Skeletal muscle cell (primary cell): ENCODE results near the gene NKX3-2.
A peak's percentile ranks its signal among the peaks of the same experiment; 100 is the strongest.

Source experiments
- DNase-seq: peaks from one replicate; pipeline ENCODE4 v3.0.0-alpha.2; 2010; ENCODE audit warnings: low read depth
- H3K4me3 ChIP-seq: 2 replicates; pipeline ENCODE4 v1.5.1; 2011; ENCODE audit warnings: low read depth, mild to moderate bottlenecking, control low read depth, low read length, moderate library complexity

The NKX3-2 gene

DNA sequence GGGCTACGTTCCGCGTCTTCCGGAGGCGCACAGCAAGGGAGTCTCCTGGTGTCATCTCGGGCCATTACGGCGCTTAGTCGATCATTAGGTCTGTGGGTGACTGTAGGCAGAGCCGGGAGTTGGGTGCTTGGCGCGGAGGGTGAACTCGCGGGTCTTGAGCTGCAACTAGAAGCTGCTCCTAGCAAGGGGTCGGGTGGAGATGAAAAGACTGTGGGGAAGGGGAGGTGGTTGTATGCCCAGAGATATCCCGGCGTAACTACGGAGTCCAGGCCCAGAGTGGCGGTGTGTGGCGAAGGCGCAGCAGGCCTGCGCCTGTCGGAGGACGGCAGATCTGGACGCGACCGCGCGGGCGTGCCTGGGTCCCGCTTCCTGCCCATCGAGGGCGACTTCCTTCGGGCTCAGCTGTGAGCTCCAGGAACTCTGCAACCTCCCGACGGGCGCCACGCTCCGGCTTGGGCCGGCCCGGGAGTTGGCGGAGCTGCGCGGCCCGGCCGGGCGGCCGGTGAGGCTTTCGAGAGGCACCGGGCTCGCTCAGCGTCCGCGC is 2.7 kb upstream of the NKX3-2 start:
- DNase-seq, result no peak
- peak overlapping the region; percentile 51 for H3K4me3 ChIP-seq

DNA sequence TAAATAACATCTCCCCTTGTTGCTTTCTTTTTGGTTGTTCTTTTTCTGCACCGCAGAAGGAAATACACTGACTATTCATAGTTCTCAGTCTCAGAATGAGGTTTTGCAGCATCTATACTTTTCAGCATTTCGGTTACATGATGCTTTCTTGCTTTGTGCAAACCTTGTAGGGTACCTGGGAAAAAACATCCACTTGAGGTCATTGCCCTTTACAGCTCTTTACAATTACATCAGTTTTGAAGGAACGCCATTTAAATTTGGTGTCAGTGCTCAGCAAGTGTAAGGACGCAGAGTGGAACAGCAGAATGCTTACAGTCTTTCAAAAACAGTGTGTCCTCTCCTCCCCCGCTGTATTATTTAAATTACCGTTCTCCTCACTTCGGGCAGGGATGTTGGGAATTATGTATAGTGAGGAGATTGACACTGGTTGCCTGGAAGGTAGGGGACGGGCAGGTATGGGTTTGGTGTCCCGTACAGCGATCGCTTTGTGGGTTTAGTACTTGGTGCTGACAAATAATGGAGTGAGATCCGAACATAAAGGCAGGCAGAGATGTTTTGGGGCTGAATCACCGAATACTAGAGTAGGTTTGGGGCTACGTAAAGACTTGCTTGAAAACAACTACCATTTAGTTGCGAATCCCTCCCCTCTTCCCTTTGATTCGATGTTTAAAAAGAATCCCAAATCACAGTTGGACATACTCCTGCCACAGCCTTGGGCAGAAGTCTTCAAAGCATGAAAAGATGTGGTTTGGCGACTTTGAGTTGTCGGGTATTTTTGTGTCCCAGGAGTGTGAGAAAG is 2.0 kb upstream of the NKX3-2 start:
- peak overlapping the region; percentile 51 for H3K4me3 ChIP-seq
- no peak for DNase-seq

DNA sequence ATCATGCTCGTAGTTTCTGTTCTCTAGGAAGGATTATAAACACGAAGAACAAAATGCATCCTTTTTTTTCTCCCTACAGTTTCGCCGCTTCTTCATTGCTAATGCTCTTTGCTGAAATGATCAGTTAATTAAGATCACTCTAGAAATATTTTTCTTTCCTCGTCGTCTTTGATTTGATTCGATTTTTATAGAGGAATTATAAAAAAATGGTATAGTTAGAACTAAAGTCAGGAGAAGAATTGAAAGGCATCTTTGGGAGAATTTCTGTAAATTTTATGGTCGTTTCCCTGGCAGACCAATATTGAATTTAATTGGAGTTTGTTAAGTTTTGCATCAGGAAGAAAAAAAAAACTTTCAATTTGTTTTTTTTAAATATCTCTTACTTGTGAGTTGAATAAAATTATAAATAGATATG is 1.1 kb upstream of the NKX3-2 start:
- no peak for DNase-seq
- H3K4me3 ChIP-seq, result peak overlapping the region; percentile 71

DNA sequence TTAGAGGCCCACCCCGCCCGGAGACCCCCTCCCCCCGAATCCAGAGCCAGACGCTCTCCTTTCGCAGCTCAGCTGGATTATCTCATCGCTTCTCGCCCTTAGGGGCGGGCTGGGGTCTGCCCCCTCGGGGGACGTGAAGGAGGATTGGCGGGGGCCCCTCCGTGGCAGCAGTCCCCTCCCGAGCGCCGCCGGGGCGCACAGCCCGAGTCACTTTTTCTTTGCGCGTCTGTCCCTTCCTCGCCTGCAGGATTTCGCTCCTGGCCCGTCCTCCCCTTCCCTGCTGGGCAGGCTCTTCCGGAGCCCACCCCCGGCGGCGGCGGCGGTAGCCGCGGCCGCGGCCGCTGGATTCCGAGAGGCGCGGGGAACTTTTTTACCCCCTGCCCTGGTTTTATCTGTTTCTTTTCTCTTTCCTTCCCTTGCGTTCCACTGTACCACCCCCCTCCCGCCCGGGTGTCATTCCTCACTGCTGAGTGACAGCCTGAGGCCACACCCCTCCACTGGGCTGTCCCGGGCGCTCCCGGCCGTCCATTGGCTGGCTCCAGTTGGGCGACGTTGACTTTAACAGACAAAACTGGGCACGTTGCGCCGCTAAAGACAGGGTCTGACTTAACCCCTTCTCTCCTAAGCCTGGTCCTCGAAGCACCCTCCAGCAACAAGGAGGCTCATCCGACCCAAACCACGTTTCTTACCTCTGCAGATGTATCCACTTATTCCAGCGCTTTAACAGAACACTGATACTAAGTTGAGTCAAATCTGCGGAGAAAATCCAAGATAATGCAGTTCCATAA is 492 bp upstream of the NKX3-2 start:
- DNase-seq, result peak; percentile 51
- peak overlapping the region; percentile 71 for H3K4me3 ChIP-seq

DNA sequence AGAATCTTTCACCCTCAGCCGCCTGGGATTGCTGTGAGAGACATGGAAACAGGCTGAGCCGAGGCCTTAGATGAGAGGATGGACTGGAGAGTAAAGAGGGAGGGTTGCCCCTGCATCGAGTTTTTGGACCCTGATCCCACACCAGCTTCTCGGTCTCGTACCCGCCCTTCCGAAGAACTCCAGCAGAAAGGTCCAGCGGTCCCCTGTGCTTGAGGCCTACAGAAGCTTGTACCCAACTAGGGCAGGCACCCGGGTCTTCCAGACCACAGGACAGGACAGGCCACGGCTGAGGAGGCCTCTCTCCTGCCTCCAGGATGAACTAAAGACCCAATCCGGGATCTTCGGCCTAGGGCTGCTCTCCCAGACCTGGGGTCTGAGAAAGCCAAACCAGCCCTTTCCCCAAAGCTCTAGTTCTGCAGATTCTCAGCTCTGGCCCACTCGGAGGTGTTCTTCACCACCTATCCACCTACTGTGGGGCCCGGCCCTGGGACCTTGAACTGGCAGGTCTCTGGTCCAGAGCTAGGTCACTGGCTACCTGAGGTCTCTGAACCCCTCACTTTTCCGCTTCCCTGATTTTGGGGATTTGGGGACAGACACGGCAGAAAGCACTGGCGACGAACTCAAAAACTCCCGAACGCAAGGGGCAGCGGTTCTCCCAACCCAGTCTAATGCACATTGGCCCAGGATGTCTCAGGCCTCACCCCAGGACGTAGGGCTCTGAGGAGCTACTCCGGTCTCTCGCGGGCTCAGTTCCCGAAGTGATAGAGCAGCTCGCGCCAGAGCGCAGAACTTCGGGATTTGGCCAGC is 1.1 kb downstream of the NKX3-2 start:
- no peak for DNase-seq
- peak overlapping the region; percentile 71 for H3K4me3 ChIP-seq

DNA sequence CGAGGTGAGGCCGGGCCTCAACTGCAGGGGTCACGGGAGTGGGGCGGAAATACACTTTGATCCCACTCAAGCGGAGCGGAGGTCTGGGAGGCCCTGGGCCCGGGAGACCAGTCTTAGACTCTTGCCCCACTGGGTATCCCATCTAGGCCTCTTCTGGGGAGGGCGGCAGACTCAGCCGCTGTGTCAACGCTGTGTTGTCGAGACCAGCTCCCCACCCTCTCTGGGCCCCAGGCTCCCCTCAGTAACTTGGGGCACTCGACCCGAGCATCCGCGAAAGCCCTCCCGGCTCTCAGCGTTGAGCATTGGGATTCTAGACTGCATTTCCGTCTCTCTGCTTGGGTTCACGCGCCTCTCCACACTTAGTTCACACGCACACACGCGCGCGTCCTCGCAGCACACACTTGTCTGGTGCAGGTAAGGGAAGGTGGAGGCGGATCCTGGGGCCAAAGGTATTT is 1.7 kb downstream of the NKX3-2 start:
- H3K4me3 ChIP-seq, result no peak overlapping the region
- DNase-seq, result no peak

DNA sequence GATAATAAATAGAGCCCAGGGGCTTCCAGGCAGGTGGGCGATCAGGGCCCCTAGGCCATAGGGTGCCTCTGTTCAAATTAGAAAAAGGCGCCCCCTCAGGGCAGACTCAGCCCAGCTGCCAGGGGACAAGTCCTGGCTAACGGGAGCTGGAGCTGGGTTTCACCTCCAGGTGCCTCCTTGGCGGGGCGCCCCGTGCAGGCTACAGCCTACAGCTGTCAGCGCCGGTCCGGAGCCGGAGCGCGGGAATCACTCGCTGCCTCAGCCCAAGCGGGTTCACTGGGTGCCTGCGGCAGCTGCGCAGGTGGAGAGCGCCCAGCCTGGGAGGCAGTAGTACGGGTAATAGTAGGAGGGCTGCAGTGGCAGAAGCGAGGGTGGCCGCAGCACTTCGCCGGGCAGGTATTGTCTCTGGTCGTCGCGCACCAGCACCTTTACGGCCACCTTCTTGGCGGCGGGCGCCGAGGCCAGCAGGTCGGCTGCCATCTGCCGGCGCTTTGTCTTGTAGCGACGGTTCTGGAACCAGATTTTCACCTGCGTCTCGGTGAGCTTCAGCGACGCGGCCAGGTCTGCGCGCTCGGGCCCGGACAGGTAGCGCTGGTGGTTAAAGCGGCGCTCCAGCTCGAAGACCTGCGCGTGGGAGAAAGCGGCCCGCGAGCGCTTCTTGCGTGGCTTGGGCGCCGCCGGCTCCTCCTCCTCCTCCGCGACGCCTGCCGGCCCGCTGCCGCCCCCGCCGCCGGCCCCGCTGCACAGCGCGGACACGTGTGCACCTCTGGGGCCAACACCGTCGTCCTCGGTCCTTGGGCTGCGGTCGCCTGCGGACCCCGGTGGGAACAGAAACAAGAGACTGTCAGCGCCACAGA is 2.4 kb downstream of the NKX3-2 start:
- no peak for DNase-seq
- H3K4me3 ChIP-seq, result no peak overlapping the region

DNA sequence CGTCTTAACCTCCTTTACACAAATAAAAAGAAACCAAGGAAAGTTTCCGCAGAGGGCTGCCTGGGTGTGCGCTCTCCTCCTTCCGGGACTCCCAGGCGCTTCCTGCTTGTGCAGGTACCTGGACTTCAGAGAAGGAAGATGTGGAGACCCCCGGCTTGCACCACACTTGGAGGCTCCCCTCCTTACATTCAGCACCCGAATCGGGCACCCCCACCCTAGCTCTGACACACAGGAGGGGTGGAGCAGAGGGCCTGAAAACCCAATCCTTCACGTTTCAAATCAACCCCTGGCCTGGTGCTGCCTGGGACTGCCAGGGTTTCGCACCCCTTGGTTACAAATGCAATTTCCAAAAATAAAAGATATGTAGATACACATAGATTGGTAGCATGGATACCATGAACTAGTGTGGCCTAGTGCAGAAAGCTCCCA is 3.1 kb downstream of the NKX3-2 start:
- DNase-seq, result no peak
- no peak overlapping the region for H3K4me3 ChIP-seq

DNA sequence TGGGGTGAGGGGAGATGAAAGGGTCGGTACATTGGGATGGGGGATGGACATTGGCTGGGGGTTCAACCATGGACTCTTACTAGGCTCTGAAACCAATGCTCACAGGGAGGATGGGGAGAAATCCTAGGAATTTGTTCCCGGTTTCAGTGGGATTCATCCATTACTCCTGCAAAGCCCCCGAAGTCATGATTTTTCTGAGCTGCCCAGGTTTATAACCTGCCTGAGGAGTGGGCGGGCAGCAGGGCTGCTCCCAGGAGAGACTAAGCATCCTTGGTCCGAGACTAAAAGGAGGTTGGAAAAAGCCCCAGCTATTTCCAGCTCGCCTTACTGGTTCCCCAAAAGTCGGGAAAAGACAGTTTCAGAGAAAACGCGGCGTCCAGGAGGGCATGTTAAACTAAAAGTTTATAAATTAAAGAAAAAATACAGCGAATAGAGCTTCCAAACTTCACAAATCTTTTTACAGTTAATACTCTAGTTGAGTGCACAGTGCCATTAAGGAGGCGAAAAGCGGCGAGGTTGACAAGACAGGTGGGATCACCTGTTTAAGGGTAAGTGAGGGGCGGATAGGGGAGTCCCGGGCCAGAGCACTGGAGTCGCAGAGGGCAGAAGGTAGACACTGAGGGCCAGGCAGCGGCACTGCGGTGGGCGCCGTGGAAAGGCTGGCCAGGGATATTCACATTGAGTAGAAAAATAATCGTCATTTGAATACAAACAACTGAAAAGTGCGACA is 3.7 kb downstream of the NKX3-2 start:
- H3K4me3 ChIP-seq, result no peak overlapping the region
- no peak for DNase-seq

DNA sequence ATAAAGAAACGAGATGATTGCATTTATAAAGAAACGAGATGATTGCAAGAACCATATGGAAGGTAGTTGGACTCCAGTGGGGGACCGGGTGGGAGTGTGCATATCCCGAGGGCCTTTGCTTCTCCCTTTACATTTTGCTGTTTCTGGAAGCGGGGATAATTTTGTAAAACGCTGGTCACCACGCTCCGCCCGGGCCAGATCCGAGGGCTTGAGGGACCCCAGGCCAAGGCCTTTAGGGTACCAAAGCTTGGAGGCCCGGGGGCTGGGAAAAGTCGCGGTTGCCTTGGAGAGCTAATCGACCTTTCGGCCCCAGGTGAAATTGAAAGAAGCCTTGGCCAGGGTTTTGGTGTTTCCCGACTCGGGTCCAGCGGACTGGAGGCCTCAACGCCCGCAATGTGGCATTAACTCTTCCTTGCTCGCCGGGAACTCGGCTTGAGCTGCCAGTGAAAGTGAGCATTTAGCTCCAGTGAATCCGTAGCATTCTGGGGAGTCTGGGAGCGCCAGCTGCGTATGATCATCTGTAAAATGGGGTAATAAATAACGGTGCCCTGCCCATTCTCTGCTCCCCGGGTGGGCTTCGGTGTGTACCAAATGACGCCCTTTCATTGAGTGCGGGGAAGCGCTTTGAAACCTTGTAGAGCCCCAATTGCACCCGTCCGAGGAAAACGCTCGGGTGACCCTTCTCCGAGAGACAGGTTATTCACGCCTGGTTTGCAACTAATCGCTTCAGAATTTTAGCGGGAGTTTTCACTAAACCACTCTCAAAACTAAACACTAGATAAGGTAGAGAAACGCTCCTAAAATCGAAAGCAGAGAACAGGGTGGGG is 4.5 kb downstream of the NKX3-2 start:
- DNase-seq, result no peak
- no peak overlapping the region for H3K4me3 ChIP-seq

DNA sequence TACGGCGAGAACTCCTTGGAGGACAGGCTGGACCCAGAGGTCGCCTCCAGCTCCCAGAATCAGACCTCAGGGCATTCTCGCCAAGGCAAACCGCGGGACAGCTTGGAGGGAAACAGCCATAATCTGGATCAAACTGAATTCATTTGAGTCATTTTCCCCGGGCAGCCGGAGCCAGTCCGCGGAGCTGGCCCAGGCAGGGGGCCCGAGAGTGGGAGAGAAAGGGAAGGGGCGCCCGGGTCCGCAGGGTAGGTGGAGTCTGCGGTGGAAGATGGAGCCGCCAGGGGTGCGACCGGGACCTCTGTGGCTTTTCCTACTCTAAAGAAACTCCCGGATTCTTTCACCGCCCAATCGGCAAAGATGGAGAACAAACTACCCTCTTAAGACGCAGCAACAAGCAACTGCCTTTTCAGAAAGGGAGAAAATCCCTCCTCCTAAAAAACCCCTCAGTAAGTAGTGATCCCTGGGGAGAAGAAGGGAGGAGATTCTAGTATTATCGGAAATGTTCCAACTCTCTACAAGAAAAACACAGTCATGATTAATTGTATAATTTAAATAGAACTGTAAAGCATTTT is 5.2 kb downstream of the NKX3-2 start:
- DNase-seq, result no peak
- H3K4me3 ChIP-seq, result no peak overlapping the region

DNA sequence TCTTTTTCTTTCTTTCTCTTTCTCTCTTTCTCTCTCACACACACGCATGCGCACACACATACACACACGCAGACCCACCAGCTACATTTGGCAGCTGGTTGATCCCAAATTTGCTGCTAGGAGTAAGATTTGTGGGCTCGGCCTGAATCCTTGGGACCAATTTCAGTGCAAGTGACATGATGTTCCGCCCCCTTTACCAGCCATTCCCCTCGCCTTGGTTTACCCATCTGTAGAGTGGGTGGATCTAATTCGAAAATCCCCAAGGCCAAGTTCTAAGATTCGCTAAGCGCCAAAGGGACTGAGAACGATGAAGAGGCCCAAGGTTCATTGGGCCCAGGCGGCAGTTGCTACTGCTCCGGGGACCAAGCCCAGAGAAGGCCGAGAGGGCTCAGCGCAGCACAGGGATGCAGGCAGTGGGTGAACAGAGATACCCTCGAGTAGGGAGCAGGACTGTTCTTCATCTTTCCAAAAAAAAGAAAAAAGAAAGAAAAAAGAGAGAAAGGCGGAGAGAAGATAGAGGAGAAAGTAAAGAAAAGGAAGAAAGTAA is 5.8 kb downstream of the NKX3-2 start:
- no peak overlapping the region for H3K4me3 ChIP-seq
- DNase-seq, result no peak

DNA sequence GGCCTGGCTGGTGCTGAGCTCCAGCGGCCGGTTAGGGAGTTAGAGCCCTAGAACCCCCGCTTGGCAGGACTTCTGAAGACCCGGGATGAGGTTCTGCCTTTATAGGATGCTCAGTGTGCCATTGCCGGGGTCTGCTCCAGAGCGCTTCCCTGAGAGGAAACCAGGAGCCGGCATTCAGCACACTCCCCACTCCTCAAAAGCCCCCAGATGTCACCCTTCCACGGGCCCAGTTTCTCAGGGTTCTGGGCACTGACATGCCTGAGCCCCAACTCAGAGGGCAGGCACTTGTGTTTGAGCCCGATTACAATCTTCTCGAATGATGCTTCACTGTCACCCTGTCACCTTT is 6.5 kb downstream of the NKX3-2 start:
- DNase-seq, result no peak
- H3K4me3 ChIP-seq, result no peak overlapping the region

DNA sequence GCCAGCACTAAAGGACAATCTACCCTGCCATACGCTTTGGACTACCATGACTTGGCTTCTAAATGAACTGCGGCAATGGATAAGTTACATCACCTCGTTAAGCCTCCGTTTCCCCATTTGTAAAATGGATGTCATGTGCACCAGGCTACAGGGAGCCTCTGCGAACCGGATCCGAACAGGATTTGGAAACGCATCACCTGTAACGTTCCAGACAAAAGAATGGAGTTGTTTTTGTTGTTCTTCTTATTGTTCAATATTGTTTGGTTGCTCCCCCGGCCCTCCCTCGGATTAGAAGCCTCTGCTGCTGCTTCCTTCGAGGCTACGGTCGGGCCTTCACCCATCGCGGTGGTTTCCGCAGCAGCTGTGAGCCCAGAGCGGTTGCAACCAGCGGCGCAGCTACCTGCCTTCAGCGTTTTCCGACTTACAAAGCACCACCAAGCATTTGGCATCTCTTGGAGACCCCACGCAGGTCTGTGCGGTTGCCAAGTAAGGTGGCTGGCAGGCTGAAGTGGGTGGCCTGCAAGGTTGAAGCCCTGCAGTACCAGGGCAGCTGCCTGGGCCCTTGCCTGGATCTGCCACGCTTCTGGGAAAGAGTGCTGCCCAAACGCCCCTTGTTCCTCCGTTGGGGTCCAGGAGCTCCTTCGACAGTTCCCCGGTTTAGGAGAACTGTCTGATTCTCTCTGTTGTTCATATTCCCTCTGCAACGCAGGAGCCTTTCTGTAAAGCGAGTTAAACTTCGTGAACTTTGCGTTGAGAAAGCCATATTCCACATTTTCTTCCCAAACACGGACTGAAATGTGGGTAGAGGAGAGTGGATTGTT is 7.1 kb downstream of the NKX3-2 start:
- DNase-seq, result no peak
- H3K4me3 ChIP-seq, result no peak overlapping the region

DNA sequence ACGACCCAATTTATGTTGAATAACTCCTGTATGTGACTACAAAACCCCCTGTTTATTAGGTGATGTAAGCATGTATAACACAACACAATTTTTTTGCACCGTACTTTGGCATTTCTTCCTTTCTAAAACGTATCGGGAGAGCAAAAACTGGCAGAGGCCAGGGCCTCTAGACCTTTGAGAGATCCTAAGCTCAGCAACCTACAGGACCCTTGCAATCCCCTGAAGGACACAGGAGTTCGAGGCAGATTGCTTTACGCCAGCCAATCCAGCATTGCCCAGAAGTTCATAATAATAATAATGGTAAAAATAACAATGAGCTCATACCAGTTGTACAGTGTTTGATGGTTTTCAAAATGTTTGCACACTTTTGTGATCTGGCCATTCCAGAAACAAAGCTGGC is 7.7 kb downstream of the NKX3-2 start:
- no peak for DNase-seq
- no peak overlapping the region for H3K4me3 ChIP-seq

DNA sequence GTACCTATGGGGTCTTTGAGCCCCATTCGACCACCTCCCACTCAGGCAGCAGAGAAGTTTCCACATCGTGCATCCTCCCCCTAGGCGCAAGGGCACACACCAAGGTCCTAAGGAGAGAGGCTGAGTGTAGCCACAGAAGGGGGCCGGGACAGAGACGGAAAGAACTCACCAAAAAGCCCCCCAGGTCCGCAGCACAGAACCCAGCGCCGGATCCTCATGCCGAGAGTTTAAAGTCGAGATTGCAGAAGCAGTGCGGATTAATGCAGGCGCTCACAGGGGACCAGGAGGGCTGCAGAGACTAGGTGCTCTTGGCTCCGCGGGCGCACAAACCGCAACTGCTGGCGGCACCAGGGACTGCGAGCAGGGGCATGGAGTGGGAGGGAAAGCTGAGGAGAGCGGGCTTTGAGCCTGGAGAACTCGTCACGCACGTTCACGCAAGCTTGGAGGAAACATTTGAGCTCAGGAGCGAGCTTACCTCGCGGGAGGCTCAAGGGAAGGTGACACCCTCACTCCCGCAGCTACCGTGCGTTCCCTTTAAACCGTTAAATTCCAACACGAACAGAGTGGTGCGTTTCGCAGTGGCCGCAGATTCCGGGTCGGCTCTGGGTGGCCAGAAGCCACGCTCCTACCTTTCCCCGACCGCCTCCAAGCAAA is 8.5 kb downstream of the NKX3-2 start:
- H3K4me3 ChIP-seq, result no peak overlapping the region
- no peak for DNase-seq
